Measurements from ENCODE around the gene MT1HL1. TPM values are rescaled to one million over a fixed set of nuclear protein-coding genes. Genes with fewer than 3 reads are reported as not detected.

The MT1HL1 gene
- total and polyA plus RNA-seq, 2 donors (not counting 1 experiment from before 2014, with no cell fraction given): not detected

- Mint-ChIP-seq H3K4me3 (no peak overlapping the region), H3K9me3 (ENCODE audit: insufficient read depth) (peaks cover 8% of the 10 kb centered on the region), H3K27me3 (no peaks in the 10 kb centered on the region), H3K27ac (no peak overlapping the region), H3K4me1 (no peaks in the 10 kb centered on the region)
- no CpG with 5 or more reads among the region's 1 CpG for WGBS (ENCODE audit: insufficient coverage)
- Histone ChIP-seq H3K79me2 (ENCODE audit: control insufficient read depth, insufficient read depth, low read length) (no peaks in the 10 kb centered on the region), H3K9ac (ENCODE audit: low read length) (no peak overlapping the region), H3K27ac (ENCODE audit: low read length in 2 of 2) (no peak overlapping the region), H4K20me1 (ENCODE audit: control insufficient read depth, insufficient read depth, low read length, poor library complexity, severe bottlenecking) (no peaks in the 10 kb centered on the region), H3K36me3 (replicated peaks in 1 of 2; ENCODE audit: control extremely low read depth in 1 of 2, control insufficient read depth in 1 of 2, extremely low read depth in 1 of 2, insufficient read depth in 2 of 2, low read length in 1 of 2) (no peaks in the 10 kb centered on the region), H2AFZ (ENCODE audit: insufficient read depth, low read depth, low read length, poor library complexity, severe bottlenecking) (no peak overlapping the region), H3K4me2 (replicated peaks; ENCODE audit: low read depth, low read length, poor library complexity, severe bottlenecking) (no peak overlapping the region), H3K9me3 (ENCODE audit: control extremely low read depth in 1 of 3, control insufficient read depth in 2 of 3, insufficient read depth in 1 of 3, low read length in 2 of 3) (peaks cover 0 to 5% (median 0%) of the 10 kb centered on the region in 3 donors), H3K27me3 (replicated peaks in 1 of 4; ENCODE audit: control extremely low read depth in 1 of 4, control insufficient read depth in 3 of 4, insufficient read depth in 4 of 4, low read length in 3 of 4) (no peaks in the 10 kb centered on the region), H3K4me1 (ENCODE audit: control insufficient read depth in 2 of 2, insufficient read depth in 2 of 2, low read length in 2 of 2) (no peaks in the 10 kb centered on the region), H3K4me3 (ENCODE audit: control extremely low read depth in 1 of 5, extremely low read depth in 1 of 5, insufficient read depth in 1 of 5, low read depth in 2 of 5, low read length in 4 of 5) (no peak overlapping the region)
- ChIA-PET CTCF (no interaction called here), POLR2A (no interaction called here)
- ATAC-seq (ENCODE audit: low read depth) (no peak), DNase-seq (no peak)
- no peak for TF ChIP-seq CTCF (IDR thresholded peaks at IDR 0.05)
- TF ChIP-seq EZH2 (IDR thresholded peaks at IDR 0.05; ENCODE audit: borderline replicate concordance, insufficient read depth, low read depth, low read length, poor library complexity, severe bottlenecking): no peak
- intact Hi-C loops (cut with micrococcal nuclease): no loop called here
Measured at GRCh38 chr1:236990052-236990445, 14.2 kb downstream of the MT1HL1 start.

DNA sequence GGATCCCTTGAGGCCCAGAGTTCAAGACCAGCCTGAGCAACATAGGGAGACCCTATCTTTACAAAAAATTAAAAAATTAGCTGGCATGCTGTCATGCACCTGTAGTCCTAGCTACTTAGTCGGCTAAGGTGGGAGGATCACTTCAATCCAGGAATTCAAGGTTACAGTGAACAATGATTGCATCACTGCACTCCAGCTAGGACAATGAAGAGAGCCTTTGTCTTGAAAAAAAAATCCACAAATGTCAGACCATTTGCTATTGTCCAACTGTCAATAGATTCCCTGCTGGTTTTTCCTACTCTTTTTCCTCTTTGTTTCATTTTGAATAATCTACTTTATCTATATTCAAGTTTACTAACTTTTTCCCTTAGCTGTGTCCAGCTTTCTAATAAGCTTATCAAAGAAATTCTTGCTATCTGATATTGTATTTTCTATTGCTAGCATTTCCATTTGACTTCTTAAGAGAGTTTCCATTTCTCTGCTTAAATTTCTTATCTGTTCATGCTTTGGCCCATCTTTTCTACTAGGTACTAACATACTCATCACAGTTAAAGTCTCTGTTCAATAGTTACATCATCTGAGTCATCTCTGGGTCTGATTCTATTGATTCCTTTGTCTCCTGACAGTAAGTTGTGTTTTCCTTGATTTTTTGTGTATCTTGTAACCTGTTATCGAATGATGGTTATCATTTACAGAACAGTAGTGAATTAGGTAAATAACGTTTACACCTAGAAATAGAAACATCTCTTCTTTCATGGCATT lies 14.8 kb downstream of the MT1HL1 start:
- no peak overlapping the region for H3K4me3 ChIP-seq (ENCODE audit: control extremely low read depth in 1 of 5, extremely low read depth in 1 of 5, insufficient read depth in 1 of 5, low read depth in 2 of 5, low read length in 4 of 5)
- H3K79me2 ChIP-seq (ENCODE audit: control insufficient read depth, insufficient read depth, low read length): no peaks in the 10 kb centered on the region
- H4K20me1 ChIP-seq (ENCODE audit: control insufficient read depth, insufficient read depth, low read length, poor library complexity, severe bottlenecking): no peaks in the 10 kb centered on the region
- ChIA-PET POLR2A (no interaction called here), CTCF (no interaction called here)
- no peak for ATAC-seq (ENCODE audit: low read depth)
- H3K4me1 Mint-ChIP-seq: no peaks in the 10 kb centered on the region
- H3K4me2 ChIP-seq (replicated peaks; ENCODE audit: low read depth, low read length, poor library complexity, severe bottlenecking): no peak overlapping the region
- H3K27ac ChIP-seq (ENCODE audit: low read length in 2 of 2): no peak overlapping the region
- H3K9me3 Mint-ChIP-seq (ENCODE audit: insufficient read depth): peaks cover 8% of the 10 kb centered on the region
- no peak for TF ChIP-seq CTCF (IDR thresholded peaks at IDR 0.05)
- no peak for TF ChIP-seq EZH2 (IDR thresholded peaks at IDR 0.05; ENCODE audit: borderline replicate concordance, insufficient read depth, low read depth, low read length, poor library complexity, severe bottlenecking)
- no peak overlapping the region for H3K4me3 Mint-ChIP-seq
- WGBS (ENCODE audit: insufficient coverage): 100% methylated on average over 1 of the region's 3 CpGs
- DNase-seq: no peak
- intact Hi-C loops (cut with micrococcal nuclease): no loop called here
- peaks cover 0 to 5% (median 0%) of the 10 kb centered on the region in 3 donors for H3K9me3 ChIP-seq (ENCODE audit: control extremely low read depth in 1 of 3, control insufficient read depth in 2 of 3, insufficient read depth in 1 of 3, low read length in 2 of 3)
- H3K27me3 ChIP-seq (replicated peaks in 1 of 4; ENCODE audit: control extremely low read depth in 1 of 4, control insufficient read depth in 3 of 4, insufficient read depth in 4 of 4, low read length in 3 of 4): no peaks in the 10 kb centered on the region
- H2AFZ ChIP-seq (ENCODE audit: insufficient read depth, low read depth, low read length, poor library complexity, severe bottlenecking): no peak overlapping the region
- H3K27me3 Mint-ChIP-seq: no peaks in the 10 kb centered on the region
- H3K9ac ChIP-seq (ENCODE audit: low read length): no peak overlapping the region
- H3K36me3 ChIP-seq (replicated peaks in 1 of 2; ENCODE audit: control extremely low read depth in 1 of 2, control insufficient read depth in 1 of 2, extremely low read depth in 1 of 2, insufficient read depth in 2 of 2, low read length in 1 of 2): no peaks in the 10 kb centered on the region
- no peaks in the 10 kb centered on the region for H3K4me1 ChIP-seq (ENCODE audit: control insufficient read depth in 2 of 2, insufficient read depth in 2 of 2, low read length in 2 of 2)
- no peak overlapping the region for H3K27ac Mint-ChIP-seq

All from B cell (primary cell).